DMS114 treated with DMSO at 0.1 percent for 48 hours (cell line): ENCODE data around the gene HOXD10.

ENCODE experiments used
- DNase-seq: peaks from one replicate; lab custom pipeline; 2025; ENCODE audit not compliant: unreplicated experiment; lab: John Stamatoyannopoulos, UW

Gene HOXD10

DNA sequence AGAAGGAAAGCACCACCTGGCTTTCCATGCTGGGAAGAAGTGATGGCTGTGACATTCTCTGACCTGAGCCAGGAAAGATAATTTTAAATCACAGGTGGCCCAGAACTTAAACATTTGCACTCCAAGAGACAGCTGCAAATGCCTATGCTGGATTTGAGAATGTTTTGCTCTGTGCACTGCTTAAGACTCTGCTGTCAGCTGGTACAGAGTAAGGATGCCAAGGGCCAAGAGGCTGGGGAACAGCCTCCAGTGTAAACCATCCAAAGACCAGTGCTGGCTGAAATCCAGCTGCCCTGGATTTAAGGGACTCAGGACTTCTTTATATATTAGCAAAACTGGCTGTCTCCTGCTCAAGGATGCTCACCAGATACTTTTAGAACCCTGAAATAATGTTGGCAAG, 16.8 kb downstream of the HOXD10 start:
- no peak for DNase-seq

- DNase-seq, result no peak
Observed at GRCh38 chr2:176134035-176134434, 17.5 kb downstream of the HOXD10 start.

DNA sequence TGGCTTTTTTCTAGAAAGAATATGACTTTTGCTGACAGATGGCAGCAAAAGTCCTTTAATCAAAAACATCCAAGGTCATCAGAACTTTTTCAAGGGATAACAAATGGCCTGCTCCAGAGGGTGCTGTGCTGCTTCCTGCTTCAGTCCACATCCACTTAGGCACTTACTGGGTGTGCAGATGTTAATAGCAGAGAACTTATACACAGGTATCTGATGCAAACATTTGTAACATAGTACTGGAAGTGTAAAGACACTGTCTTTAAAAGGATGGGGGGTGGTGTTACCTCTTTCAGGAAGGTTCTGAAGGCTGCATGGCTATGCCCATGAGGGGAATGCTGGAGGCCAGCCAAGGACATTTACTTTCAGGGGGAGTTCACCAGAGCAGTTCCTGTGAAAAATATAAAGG, 18.5 kb downstream of the HOXD10 start:
- DNase-seq, result peak; percentile 17

- DNase-seq, result no peak
Observed at GRCh38 chr2:176136374-176137251, 20.0 kb downstream of the HOXD10 start.

DNA sequence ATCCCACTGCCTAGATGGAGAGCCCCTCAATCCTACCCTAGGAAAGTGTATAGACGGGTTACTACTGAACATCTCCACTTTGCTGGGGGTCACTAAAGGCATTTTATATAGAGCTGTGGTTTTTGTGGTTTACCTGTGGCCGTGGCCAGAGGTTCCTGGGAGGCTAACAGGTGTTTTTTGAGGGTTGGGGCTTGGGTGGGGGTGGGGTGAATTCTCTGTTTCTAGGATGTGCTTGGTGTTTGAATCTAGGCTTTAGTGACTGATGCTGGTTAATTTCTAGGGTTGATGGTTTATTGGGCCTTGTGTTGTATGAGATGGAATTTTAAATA, 20.6 kb downstream of the HOXD10 start:
- DNase-seq, result no peak

GRCh38 chr2:176137906-176138305, 21.3 kb downstream of the HOXD10 start:
- DNase-seq, result no peak

DNA sequence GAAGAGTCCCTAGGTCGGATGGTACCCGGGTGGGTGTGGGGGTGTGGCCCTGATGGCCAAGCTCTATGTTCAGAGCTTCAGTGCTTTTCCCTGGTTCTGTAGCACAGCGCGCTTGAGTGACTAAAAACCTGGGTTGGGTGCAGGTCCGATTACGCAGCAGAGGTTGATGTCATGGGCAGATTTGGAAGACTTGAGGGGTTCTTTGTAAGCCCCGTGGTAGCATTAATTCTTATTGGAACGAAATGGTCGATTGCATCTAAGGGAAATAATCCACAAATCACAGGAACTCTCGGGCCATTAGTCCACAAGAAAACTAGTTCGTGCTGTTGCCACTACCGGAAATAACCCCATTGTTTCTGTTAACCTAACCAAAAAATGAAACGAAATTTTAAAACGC, 21.9 kb downstream of the HOXD10 start:
- no peak for DNase-seq

DNA sequence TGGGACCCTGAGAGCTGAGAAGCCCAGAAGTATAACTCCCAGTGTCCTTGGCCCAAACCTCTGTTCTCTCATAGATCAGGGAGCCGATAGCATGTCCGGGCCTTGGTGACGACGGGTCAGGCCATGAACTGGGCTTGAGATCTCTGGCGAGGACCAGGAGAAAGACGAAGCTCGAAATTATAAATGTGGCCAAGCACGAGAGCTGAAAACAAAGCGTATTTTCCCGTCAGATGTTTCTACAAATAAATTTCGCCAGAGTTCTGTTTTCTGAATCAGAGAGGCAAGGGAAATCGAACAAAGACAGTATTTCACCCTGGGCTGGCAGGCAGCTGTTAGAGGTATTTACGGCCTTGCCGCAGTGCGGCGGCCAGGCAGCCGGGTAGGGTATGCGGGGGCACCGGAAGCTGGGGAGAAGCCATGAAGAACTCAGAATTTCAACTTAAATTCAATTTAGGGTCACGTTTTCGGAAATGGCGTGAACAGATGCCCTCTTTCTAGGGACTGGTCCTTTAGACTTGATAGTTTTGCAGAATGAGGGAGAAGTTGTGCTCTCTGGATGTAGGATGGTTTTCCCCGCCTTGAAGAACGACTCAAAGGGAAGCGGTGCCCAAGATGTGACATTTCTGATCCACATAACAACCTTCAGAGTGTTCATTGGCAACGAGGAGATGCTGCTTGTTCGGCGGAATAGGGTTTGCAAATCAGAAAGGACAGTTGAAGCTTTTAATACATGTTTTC, 22.5 kb downstream of the HOXD10 start:
- DNase-seq, result no peak

DNA sequence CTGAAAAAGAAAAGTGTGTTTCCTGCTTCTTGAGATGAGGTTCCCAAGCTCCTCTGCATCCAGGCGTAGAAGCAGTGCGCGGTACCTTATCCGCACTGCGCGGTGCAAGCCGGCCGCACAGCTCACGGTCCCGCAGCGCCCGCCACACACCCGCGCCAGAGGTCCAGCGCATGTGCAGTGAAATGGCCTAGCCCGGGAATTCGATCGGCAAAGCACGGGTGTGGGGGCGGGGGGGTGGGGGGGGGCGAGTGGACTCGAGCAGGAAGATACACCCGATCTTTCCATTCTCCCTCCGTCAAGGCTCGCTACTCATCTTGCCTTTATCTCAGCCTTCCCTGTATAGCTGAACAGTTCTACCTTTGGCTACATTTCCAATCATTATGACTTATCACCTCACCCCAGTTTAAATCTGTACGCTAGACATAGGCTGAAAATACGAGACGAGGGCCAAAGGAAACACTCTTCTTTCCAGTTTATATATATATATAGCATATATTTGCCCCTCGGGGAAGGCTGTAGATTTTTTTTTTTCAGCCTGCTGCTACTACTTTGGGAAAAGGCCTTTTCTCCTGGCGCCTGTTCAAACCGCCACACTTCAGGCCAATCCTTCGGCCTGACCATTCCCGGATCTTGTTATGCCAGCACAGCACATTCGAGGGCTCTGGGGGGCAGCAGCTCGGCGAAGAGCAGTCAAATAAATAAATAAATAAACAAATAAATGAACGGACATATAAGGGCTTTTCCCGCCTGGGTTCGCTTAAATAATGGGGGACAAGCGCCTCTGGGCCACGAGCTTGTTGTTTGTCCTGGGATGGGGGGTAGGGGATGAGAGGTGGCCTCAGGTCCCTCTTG, 23.3 kb downstream of the HOXD10 start:
- no peak for DNase-seq

- no peak for DNase-seq
Observed at GRCh38 chr2:176140513-176141317, 24.1 kb downstream of the HOXD10 start.

- no peak for DNase-seq
Observed at GRCh38 chr2:176142281-176142680, 25.7 kb downstream of the HOXD10 start.

DNA sequence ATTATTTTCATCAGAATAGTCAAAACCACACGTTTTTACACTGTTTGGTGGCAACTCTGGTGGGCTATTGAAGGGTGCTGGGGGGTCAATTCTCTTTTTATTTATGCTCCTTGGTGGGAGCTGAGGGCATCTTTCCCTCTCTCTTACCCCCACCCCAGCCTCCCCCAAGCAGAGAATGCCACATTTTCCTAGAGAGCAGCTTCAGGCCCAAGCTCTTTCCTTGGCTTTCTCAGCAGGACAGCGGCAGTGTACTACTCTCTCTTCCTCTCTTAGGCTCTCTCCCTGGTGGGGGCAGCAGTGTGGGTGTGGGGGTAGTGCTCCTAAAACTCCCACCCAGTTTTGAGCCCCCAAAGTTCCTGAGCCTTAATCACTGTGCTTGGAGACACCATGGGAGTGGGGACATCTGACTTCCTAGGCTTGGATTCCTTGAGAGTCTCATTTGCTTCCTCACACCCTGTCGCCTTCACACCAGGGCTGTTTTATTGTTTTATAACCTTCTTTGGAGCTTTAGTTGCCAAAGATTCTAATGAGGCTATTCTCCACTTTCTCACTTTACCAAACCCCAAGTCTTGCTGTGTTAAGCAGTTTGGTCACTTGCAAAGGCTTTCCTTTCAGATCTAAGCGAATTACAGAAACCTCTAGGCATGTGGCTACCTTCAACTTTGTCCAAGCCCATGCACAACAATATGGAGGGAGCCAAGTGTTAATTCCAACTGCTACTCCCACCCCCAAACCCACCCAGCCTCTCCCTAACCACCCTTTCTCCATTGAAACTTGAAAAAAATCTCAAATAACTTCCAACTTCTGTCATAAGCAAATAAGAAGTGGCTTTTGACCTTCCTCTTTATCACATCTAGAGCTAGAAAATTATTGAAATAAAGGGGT, 28.7 kb downstream of the HOXD10 start:
- DNase-seq, result no peak

- DNase-seq, result no peak
Observed at GRCh38 chr2:176146101-176146500, 29.5 kb downstream of the HOXD10 start.

- no peak for DNase-seq
Observed at GRCh38 chr2:176146645-176147044, 30.1 kb downstream of the HOXD10 start.

DNA sequence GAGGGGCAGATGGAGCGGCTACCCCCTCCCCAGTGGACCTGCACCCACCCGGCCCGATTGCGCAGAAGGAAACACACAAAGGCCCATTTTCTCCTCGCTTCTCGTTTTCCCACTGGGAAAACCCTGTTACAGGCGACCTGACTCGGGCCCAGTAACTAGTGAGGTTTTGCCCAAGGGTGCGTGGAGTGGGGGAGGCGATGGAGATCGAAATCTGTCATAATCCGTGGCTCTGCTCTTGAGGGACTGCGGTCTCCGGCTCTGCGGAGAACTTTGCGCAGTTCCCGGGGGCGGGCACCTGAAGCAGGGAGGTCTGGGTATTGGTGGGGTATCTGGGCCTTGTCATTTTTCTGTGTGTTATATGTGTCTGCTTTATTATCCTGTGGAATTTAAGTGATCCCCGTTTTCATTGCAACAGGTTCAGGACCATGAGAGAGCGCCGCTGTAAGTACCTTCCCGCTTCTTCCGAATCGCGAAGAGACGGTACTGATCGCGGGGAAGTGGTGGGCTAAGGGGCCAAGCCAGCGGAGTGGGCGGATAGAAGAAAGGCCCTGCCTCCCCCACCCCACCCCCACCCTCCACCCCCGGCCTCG, 30.7 kb downstream of the HOXD10 start:
- DNase-seq, result no peak

DNA sequence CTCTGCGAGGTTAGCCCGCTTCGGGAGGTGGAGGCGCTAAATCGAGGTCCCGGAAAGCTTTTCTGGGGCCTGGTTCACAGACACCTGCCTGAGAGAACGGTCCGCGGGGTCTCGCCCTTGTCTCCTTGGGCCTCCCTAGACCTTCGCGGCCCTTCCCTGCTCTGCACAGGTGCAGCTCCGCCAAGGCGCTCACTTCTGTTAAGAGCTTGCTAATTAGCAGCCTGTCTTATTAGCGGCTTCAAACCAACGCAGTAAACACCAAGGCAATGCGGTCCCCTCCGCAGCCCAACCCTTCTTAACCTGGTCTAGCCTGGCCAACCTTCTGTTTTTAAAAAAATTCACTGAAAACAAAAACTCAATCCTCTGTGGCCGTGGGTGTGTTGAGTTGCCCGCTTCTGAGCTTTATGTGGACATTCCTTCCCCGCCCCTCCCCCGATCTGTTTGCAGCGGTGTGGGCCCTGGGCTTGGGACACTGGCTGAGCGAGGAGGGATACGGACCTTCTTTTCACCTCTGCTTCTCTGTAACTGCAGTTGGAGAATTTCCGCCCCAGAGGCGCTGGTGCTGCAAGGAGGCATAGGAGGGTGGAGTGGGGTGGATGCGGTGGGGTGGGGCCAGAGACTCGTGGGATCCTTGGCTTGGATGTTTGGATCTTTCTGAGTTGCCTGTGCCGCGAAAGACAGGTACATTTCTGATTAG, 31.4 kb downstream of the HOXD10 start:
- DNase-seq, result no peak

GRCh38 chr2:176148751-176149421, 32.3 kb downstream of the HOXD10 start:
- DNase-seq, result no peak

DNA sequence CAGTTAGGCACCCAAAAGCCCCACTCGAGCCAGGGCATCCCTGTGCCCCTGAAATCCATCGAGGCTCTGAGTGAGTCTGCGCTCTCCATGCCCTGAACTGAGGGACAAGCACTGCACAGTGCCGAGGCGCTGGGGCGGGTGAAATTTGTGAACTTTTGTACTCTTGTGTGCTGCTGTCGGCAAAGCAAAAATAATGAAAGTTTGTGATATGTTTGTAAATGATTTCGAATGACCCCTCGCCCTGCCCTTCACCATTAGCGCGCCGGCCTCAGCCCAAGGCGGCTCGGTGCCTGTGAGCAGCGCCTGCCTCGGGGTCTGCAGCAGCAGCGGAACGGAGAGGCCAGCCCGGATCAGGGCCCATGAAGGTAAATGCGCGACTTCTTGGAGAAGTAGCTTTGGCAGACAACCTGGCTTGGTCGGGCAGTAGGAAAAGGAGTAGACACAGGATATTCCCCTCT, 32.9 kb downstream of the HOXD10 start:
- no peak for DNase-seq
